Smooth muscle cell (in vitro differentiated cells): Measurements from ENCODE around the gene GLIS2. TPM values are rescaled to one million over a fixed set of nuclear protein-coding genes. Genes with fewer than 3 reads are reported as not detected.
A peak's percentile ranks its signal among the peaks of the same experiment; 100 is the strongest.

ENCODE experiments used
- DNase-seq: peaks from one replicate; lab custom pipeline; 2025; ENCODE audit not compliant: unreplicated experiment; lab: John Stamatoyannopoulos, UW
- H2AFZ ChIP-seq: fragments of 200-600 bp; sonication (generic); 2 replicates; pipeline ENCODE4 v1.6.0; 2016; ENCODE audit warnings: antibody characterized with exemption, low read depth, mild to moderate bottlenecking
- H3F3A ChIP-seq: fragments of 200-600 bp; sonication (generic); 2 replicates; pipeline ENCODE4 v1.6.0; 2017; ENCODE audit warnings: antibody characterized with exemption, low read depth
- H3K27ac ChIP-seq: fragments of 200-600 bp; sonication (generic); 2 replicates; pipeline ENCODE4 v1.5.1; 2016; ENCODE audit warnings: low read depth, mild to moderate bottlenecking
- H3K27me3 ChIP-seq: fragments of 200-600 bp; sonication (generic); 2 replicates; pipeline ENCODE4 v1.6.1; 2016; ENCODE audit warnings: low read depth, mild to moderate bottlenecking
- H3K36me3 ChIP-seq: fragments of 200-600 bp; sonication (generic); 2 replicates; pipeline ENCODE4 v1.5.1; 2016; ENCODE audit warnings: low read depth
- H3K4me1 ChIP-seq: fragments of 200-600 bp; sonication (generic); 2 replicates; pipeline ENCODE4 v1.5.1; 2016; ENCODE audit warnings: low read depth
- H3K4me2 ChIP-seq: fragments of 200-600 bp; sonication (generic); 2 replicates; pipeline ENCODE4 v1.6.0; 2016; ENCODE audit warnings: mild to moderate bottlenecking
- H3K4me3 ChIP-seq: fragments of 200-600 bp; sonication (generic); 2 replicates; pipeline ENCODE4 v1.5.1; 2016; ENCODE audit warnings: mild to moderate bottlenecking
- H3K79me2 ChIP-seq: fragments of 200-600 bp; sonication (generic); 2 replicates; pipeline ENCODE4 v1.6.0; 2016; ENCODE audit warnings: low read depth, mild to moderate bottlenecking
- H3K9ac ChIP-seq: fragments of 200-600 bp; sonication (generic); 2 replicates; pipeline ENCODE4 v1.6.0; 2016; ENCODE audit warnings: low read depth
- H3K9me3 ChIP-seq: fragments of 200-600 bp; sonication (generic); replicated peaks from 2 replicates; pipeline ENCODE4 v1.5.1; 2016; ENCODE audit warnings: low read depth
- H4K20me1 ChIP-seq: fragments of 200-600 bp; sonication (generic); 2 replicates; pipeline ENCODE4 v1.6.0; 2016; ENCODE audit warnings: low read depth
- WGBS: methylation state at CpG from one replicate; pipeline ENCODE4 v1.1.7; 2016; ENCODE audit warnings: low lambda C conversion rate; 5-methylcytosine and 5-hydroxymethylcytosine counted together
- polyA plus RNA-seq: library from polyadenylated mRNA; unstranded; fragments of >200 nt; fragmentation: Nextera tagmentation; extraction: Ambion mirVana; gene quantifications from 2 replicates; pipeline ENCODE4 v1.2.1, GENCODE V29; 2016
- total RNA-seq: library from RNA; depleted of rRNA; stranded (reverse); fragments of >200 nt; gene quantifications from 2 replicates; pipeline ENCODE4 v1.2.3, GENCODE V29; 2014
- TF ChIP-seq, protein P1 (sequence below): fragments of 200-600 bp; sonication (generic); IDR thresholded peaks from 2 replicates; pipeline ENCODE4 v1.5.1; 2017; ENCODE audit warnings: borderline replicate concordance, mild to moderate bottlenecking, antibody characterized with exemption; ENCODE audit not compliant: insufficient read depth, poor library complexity, severe bottlenecking

GLIS2 gene
- total and polyA plus RNA-seq, 2 experiments from 2014 or later, result 2.8 to 9.2 TPM

DNA sequence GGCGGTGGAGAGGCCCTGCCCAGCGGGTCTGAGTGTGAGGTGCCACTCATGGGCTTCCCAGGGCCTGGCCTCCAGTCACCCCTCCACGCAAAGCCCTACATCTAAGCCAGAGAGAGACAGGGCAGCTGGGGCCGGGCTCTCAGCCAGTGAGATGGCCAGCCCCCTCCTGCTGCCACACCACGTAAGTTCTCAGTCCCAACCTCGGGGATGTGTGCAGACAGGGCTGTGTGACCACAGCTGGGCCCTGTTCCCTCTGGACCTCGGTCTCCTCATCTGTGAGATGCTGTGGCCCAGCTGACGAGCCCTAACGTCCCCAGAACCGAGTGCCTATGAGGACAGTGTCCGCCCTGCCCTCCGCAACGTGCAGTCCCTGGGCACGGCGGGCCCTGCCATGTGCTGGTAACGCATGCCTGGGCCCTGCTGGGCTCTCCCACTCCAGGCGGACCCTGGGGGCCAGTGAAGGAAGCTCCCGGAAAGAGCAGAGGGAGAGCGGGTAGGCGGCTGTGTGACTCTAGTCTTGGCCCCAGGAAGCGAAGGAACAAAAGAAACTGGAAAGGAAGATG lies 67.0 kb downstream of the GLIS2 start:
- H4K20me1 ChIP-seq, result peaks cover 76% of the 10 kb centered on the region
- H3K4me2 ChIP-seq, result no peak overlapping the region
- H3K27ac ChIP-seq, result no peak overlapping the region
- 97% methylated on average over 20 of the region's 21 CpGs for WGBS
- H2AFZ ChIP-seq, result no peak overlapping the region
- no peaks in the 10 kb centered on the region for H3K27me3 ChIP-seq
- TF ChIP-seq, protein P1, sequence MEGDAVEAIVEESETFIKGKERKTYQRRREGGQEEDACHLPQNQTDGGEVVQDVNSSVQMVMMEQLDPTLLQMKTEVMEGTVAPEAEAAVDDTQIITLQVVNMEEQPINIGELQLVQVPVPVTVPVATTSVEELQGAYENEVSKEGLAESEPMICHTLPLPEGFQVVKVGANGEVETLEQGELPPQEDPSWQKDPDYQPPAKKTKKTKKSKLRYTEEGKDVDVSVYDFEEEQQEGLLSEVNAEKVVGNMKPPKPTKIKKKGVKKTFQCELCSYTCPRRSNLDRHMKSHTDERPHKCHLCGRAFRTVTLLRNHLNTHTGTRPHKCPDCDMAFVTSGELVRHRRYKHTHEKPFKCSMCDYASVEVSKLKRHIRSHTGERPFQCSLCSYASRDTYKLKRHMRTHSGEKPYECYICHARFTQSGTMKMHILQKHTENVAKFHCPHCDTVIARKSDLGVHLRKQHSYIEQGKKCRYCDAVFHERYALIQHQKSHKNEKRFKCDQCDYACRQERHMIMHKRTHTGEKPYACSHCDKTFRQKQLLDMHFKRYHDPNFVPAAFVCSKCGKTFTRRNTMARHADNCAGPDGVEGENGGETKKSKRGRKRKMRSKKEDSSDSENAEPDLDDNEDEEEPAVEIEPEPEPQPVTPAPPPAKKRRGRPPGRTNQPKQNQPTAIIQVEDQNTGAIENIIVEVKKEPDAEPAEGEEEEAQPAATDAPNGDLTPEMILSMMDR, result no peak
- H3K4me1 ChIP-seq, result peaks cover 3% of the 10 kb centered on the region
- H3K9ac ChIP-seq, result no peak overlapping the region
- peaks cover 15% of the 10 kb centered on the region for H3K79me2 ChIP-seq
- H3K36me3 ChIP-seq, result no peaks in the 10 kb centered on the region
- DNase-seq, result no peak
- no peaks in the 10 kb centered on the region for H3K9me3 ChIP-seq
- peaks cover 16% of the 10 kb centered on the region for H3F3A ChIP-seq
- no peak overlapping the region for H3K4me3 ChIP-seq

DNA sequence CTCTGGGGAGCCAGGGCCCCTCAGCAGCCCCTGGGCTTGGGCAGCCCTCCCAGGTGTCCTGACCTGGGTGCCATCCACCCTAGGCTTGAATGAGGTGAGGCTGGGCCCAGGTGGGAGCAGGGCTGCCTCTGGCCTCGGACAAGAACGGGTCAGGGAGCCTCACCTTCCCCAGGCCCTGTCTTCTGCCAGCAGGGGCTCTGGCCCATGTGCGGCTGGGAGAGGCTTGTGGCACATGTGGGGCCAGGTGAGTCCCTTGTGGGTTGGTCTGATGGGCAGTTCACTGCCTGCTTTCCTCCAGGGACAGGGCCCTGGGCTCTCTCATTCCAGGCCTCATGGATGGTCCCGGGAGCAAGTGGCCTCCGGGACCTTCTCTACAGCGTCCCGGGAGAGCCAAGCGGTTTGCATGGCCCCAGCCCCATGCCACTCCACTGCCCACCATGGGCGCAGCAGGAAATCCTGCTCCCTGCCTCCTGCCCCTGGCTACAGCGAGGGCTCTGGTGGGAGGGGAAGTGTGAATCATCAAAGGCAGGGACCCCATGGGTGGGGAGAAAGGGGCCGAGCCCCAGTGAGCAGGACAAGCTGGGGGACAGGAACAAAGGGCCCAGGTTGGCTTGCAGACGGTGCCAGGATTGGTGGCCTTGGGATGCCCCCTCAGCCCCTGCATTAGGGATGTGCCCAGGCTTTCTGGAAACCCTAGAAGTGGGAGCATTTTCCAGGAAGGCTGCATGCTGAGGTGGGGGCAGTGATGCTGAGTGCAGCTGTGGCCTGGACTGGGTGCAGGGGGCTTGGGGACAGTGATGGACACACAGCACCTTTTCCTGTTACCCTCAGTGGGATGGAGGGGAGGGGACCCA lies 68.0 kb downstream of the GLIS2 start:
- no peaks in the 10 kb centered on the region for H3K36me3 ChIP-seq
- peaks cover 16% of the 10 kb centered on the region for H3F3A ChIP-seq
- peak overlapping the region; percentile 38 for H3K27ac ChIP-seq
- H3K27me3 ChIP-seq, result no peaks in the 10 kb centered on the region
- no peak overlapping the region for H3K4me3 ChIP-seq
- H3K9me3 ChIP-seq, result no peaks in the 10 kb centered on the region
- no peak overlapping the region for H3K4me2 ChIP-seq
- TF ChIP-seq, protein P1, result no peak
- peaks cover 10% of the 10 kb centered on the region for H3K4me1 ChIP-seq
- no peak overlapping the region for H2AFZ ChIP-seq
- H3K9ac ChIP-seq, result no peak overlapping the region
- WGBS, result 81% methylated on average over 11 of the region's 12 CpGs
- DNase-seq, result no peak
- peaks cover 7% of the 10 kb centered on the region for H3K79me2 ChIP-seq
- peaks cover 66% of the 10 kb centered on the region for H4K20me1 ChIP-seq

DNA sequence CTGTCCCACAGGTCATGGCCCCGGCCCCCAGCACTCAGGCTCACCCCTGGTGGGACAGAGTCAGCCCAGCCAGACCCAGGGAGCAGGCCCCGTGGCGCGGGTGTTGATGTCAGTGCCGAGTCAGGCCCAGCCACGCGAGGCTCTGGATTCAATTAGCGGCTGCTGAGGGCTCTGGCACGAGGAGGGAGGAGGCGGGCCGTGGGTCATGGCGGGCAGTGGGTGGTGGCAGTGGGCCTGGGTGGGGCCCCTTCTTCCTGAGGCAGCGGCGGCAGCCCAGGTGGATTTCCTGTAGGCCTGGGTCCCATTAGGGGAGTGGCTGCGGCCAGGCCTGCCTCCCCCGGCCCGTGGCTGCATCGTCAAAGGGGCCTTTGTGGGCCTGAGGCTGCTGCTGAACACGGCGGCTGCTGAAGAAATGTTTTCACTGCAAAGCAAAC lies 68.7 kb downstream of the GLIS2 start:
- Histone ChIP-seq H3K79me2 (peaks cover under 1% of the 10 kb centered on the region), H3K4me2 (no peak overlapping the region), H3K36me3 (no peaks in the 10 kb centered on the region), H4K20me1 (peaks cover 59% of the 10 kb centered on the region), H3K9ac (no peak overlapping the region), H3K27me3 (no peaks in the 10 kb centered on the region), H3K27ac (peak overlapping the region; percentile 38), H3F3A (peaks cover 16% of the 10 kb centered on the region), H3K4me3 (no peak overlapping the region), H2AFZ (no peak overlapping the region), H3K4me1 (peaks cover 15% of the 10 kb centered on the region), H3K9me3 (no peaks in the 10 kb centered on the region)
- peak; percentile 28 for DNase-seq
- WGBS, result 18% methylated on average over 18 of the region's 20 CpGs
- TF ChIP-seq, protein P1, result no peak
